Measurements from ENCODE around the gene TRAPPC12. TPM values are rescaled to one million over a fixed set of nuclear protein-coding genes. Genes with fewer than 3 reads are reported as not detected.

Gene TRAPPC12
- total RNA-seq, 1 experiment from 2014 or later: 85.0 TPM

DNA sequence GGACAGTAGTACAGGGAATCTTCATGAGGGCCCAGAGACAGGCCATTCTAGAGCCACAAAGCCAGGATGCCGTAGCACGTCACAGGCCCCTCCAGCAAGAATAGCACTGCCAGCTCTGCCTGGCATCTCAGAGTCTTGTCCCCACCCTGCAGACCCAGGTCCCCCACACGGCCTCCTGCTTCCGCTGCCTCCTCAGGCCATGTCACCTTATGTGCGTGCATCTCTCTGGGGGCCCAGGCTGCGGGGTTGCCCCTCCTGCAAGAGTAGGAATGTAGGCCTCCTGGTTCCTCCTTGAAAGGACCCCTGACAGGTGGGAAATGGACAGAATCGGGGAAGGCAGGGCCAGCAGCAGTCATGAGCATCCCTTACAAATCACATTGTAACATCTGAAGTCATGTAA, 90.0 kb downstream of the TRAPPC12 start:
- Mint-ChIP-seq H3K4me3 (ENCODE audit: unreplicated experiment) (no peak overlapping the region), H3K36me3 (ENCODE audit: insufficient read depth, unreplicated experiment) (peaks cover 22% of the 10 kb centered on the region), H3K27me3 (ENCODE audit: insufficient read depth, unreplicated experiment) (no peaks in the 10 kb centered on the region), H3K9me3 (ENCODE audit: unreplicated experiment) (no peaks in the 10 kb centered on the region), H3K4me1 (ENCODE audit: low read depth, unreplicated experiment) (no peaks in the 10 kb centered on the region), H3K27ac (ENCODE audit: unreplicated experiment) (no peak overlapping the region)
- intact Hi-C loops (cut with micrococcal nuclease; ENCODE audit: unreplicated experiment): loop anchor here (5.0 kb wide), 1 partner anchor 183 kb away; no protein-coding TSS in a partner anchor
- no peaks in the 10 kb centered on the region for H3K27me3 ChIP-seq (replicated peaks; ENCODE audit: control insufficient read depth, insufficient read depth, low read length)
- ChIA-PET POLR2A (no interaction called here), CTCF (no interaction called here)
- DNase-seq: no peak
- TF ChIP-seq, protein P1, sequence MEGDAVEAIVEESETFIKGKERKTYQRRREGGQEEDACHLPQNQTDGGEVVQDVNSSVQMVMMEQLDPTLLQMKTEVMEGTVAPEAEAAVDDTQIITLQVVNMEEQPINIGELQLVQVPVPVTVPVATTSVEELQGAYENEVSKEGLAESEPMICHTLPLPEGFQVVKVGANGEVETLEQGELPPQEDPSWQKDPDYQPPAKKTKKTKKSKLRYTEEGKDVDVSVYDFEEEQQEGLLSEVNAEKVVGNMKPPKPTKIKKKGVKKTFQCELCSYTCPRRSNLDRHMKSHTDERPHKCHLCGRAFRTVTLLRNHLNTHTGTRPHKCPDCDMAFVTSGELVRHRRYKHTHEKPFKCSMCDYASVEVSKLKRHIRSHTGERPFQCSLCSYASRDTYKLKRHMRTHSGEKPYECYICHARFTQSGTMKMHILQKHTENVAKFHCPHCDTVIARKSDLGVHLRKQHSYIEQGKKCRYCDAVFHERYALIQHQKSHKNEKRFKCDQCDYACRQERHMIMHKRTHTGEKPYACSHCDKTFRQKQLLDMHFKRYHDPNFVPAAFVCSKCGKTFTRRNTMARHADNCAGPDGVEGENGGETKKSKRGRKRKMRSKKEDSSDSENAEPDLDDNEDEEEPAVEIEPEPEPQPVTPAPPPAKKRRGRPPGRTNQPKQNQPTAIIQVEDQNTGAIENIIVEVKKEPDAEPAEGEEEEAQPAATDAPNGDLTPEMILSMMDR (IDR thresholded peaks at IDR 0.05; ENCODE audit: insufficient read depth in 1 of 2, low read depth in 1 of 2, low read length in 1 of 2, severe bottlenecking in 1 of 2, unreplicated experiment in 1 of 2): no peak
- BruUV-seq (replicated peaks): no TSS peak
- no peak overlapping the region for H3K4me3 ChIP-seq (ENCODE audit: low read depth, low read length)
- no peaks in the 10 kb centered on the region for H3K9me3 ChIP-seq
- H3K36me3 ChIP-seq (ENCODE audit: control insufficient read depth, insufficient read depth, low read length): peaks cover 3% of the 10 kb centered on the region; the same call in 1 of the 2 replicates
- peaks cover 20% of the 10 kb centered on the region for H3K4me1 ChIP-seq

DNA sequence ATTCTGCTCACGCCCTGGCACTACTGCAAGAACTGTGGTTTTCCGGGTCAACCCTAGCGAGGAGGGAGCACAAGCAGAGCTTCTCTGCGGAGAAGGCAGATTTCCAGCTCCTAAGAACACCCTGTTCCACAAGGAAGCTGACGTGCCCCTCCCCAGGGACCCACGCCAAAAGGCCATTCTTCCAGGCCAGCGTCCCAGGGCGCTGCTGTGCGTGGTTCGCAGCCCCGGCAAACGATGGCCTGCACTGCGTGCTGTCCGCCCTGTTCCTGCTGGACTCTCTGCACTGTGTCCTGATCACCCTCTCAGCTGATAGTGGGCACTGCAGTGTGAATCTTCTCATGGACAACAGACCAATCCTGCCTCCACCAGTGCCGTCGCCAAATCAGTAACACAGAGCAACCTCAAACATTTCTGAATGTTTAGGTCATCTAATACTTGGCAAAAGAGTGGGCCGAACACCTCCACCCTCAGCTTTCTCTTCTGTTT, 90.7 kb downstream of the TRAPPC12 start:
- Histone ChIP-seq H3K4me1 (peaks cover 14% of the 10 kb centered on the region), H3K27me3 (replicated peaks; ENCODE audit: control insufficient read depth, insufficient read depth, low read length) (no peaks in the 10 kb centered on the region), H3K9me3 (no peaks in the 10 kb centered on the region), H3K4me3 (ENCODE audit: low read depth, low read length) (no peak overlapping the region), H3K36me3 (ENCODE audit: control insufficient read depth, insufficient read depth, low read length) (peaks cover 1% of the 10 kb centered on the region; the same call in 1 of the 2 replicates)
- BruUV-seq (replicated peaks): no TSS peak
- POLR2A ChIA-PET: no interaction called here
- Mint-ChIP-seq H3K27ac (ENCODE audit: unreplicated experiment) (no peak overlapping the region), H3K36me3 (ENCODE audit: insufficient read depth, unreplicated experiment) (peaks cover 22% of the 10 kb centered on the region), H3K4me1 (ENCODE audit: low read depth, unreplicated experiment) (no peaks in the 10 kb centered on the region), H3K27me3 (ENCODE audit: insufficient read depth, unreplicated experiment) (no peaks in the 10 kb centered on the region), H3K9me3 (ENCODE audit: unreplicated experiment) (no peaks in the 10 kb centered on the region), H3K4me3 (ENCODE audit: unreplicated experiment) (no peak overlapping the region)
- intact Hi-C loops (cut with micrococcal nuclease; ENCODE audit: unreplicated experiment): no loop called here
- TF ChIP-seq, protein P1 (IDR thresholded peaks at IDR 0.05; ENCODE audit: insufficient read depth in 1 of 2, low read depth in 1 of 2, low read length in 1 of 2, severe bottlenecking in 1 of 2, unreplicated experiment in 1 of 2): no peak
- CTCF ChIA-PET: no interaction called here
- DNase-seq: no peak

DNA sequence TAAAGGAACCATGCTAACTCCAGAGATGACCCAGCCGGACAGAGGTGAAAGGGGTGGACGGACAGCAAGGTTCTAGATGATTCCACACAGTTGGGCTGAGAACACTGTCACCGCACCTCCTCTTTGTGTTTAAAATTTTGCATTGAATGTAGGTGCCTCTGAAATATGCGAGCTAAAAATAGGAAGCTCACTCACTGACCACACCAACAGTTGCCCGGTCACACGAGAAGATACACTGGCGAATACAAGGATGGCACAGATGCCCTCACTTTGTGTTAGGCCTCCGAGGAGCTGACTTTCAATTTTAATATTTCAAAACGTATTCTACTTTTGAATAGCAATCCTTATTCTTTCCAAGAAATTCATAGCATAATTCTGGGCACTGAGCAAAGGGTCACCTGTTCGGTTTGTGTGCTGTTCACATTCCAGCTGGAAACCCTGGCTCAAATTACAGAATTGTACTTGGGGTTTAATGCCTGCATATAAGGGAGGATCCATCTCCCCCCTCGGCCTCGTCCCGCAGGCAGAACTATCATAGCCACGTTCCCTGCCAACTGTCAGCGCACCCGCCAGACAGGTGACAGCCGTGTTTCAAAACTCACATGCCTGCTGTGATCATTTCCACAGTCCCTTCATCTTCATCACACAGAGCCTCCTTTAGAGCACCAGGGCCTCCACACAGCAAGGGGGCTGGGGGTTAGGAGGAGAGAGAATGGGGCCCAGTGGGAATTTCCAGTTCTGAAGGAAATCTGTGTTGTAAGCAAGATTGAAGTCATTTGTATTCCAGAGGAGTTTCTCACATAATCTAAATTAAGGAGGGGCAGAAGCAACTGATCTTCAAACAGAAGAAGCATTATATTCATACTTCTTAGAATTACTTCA, 91.6 kb downstream of the TRAPPC12 start:
- no TSS peak for BruUV-seq (replicated peaks)
- Histone ChIP-seq H3K27me3 (replicated peaks; ENCODE audit: control insufficient read depth, insufficient read depth, low read length) (no peaks in the 10 kb centered on the region), H3K9me3 (no peaks in the 10 kb centered on the region), H3K36me3 (ENCODE audit: control insufficient read depth, insufficient read depth, low read length) (peaks cover 1% of the 10 kb centered on the region; the same call in 1 of the 2 replicates), H3K4me1 (peaks cover 5% of the 10 kb centered on the region), H3K4me3 (ENCODE audit: low read depth, low read length) (no peak overlapping the region)
- POLR2A ChIA-PET: no interaction called here
- no peak for DNase-seq
- H3K27me3 Mint-ChIP-seq (ENCODE audit: insufficient read depth, unreplicated experiment): no peaks in the 10 kb centered on the region
- H3K4me1 Mint-ChIP-seq (ENCODE audit: low read depth, unreplicated experiment): no peaks in the 10 kb centered on the region
- H3K27ac Mint-ChIP-seq (ENCODE audit: unreplicated experiment): no peak overlapping the region
- CTCF ChIA-PET: no interaction called here
- intact Hi-C loops (cut with micrococcal nuclease; ENCODE audit: unreplicated experiment): no loop called here
- TF ChIP-seq, protein P1 (IDR thresholded peaks at IDR 0.05; ENCODE audit: insufficient read depth in 1 of 2, low read depth in 1 of 2, low read length in 1 of 2, severe bottlenecking in 1 of 2, unreplicated experiment in 1 of 2): no peak
- H3K36me3 Mint-ChIP-seq (ENCODE audit: insufficient read depth, unreplicated experiment): peaks cover 27% of the 10 kb centered on the region
- no peak overlapping the region for H3K4me3 Mint-ChIP-seq (ENCODE audit: unreplicated experiment)
- H3K9me3 Mint-ChIP-seq (ENCODE audit: unreplicated experiment): no peaks in the 10 kb centered on the region

All from Caco-2 (cell line).